ENCODE measurements around the gene IFITM5. TPM values are rescaled to one million over a fixed set of nuclear protein-coding genes. Genes with fewer than 3 reads are reported as not detected.
"Not testable (repeated sequence)": the region's sequence is repeated elsewhere in the genome, so short reads cannot be mapped to it uniquely, and the experiment has no call there.

Gene IFITM5
- total and polyA plus RNA-seq, 2 of the 8 experiments (the other 6 are each of a cell fraction or from before 2014, with no cell fraction given): not detected

GRCh38 chr11:314554-314875 is 15.2 kb upstream of the IFITM5 start:
- Histone ChIP-seq H3K4me3 (ENCODE audit: extremely low read depth in 1 of 4, insufficient read depth in 2 of 4, low read depth in 3 of 4, low read length in 4 of 4) (peak overlapping the region; percentile 71 to 94 (median 86)), H3K23me2 (ENCODE audit: low read depth, low read length) (peaks cover 15% of the 10 kb centered on the region; the same call in 1 of the 2 replicates), H3K4me2 (ENCODE audit: insufficient read depth in 1 of 2, low read depth in 2 of 2, low read length in 2 of 2) (peak overlapping the region; percentile 75 to 89), H2BK15ac (ENCODE audit: low read length) (0 out of 2 replicates have a peak overlapping the region, but pooled peaks have one; percentile 36), H3K9ac (replicated peaks in 1 of 4; ENCODE audit: extremely low read depth in 1 of 4, low read depth in 3 of 4, low read length in 3 of 4) (peak overlapping the region in 2 of 4 experiments; percentile 51 to 85; a peak in 2 of 7 replicates), H3K18ac (ENCODE audit: extremely low read depth, low read length) (peak overlapping the region; percentile 95; the same call in 1 of the 2 replicates), H2BK5ac (ENCODE audit: low read depth, low read length) (peak overlapping the region; percentile 96), H3K79me2 (ENCODE audit: control insufficient read depth in 1 of 2, insufficient read depth in 2 of 2, low read length in 2 of 2) (peaks cover 0 to 18% of the 10 kb centered on the region in 2 experiments; a peak in 2 of 4 replicates), H3K4me1 (replicated peaks in 1 of 4; ENCODE audit: control insufficient read depth in 3 of 4, insufficient read depth in 4 of 4, low read length in 3 of 4) (peaks cover 9 to 40% (median 31%) of the 10 kb centered on the region in 4 experiments)
- not testable (repeated sequence) for FAIRE-seq; H3K4ac ChIP-seq (replicated peaks; ENCODE audit: insufficient read length, low read depth, low read length); H2BK20ac ChIP-seq (ENCODE audit: low read length); H3K36me3 ChIP-seq (ENCODE audit: control insufficient read depth in 2 of 4, insufficient read depth in 4 of 4, low read length in 3 of 4); H4K8ac ChIP-seq (ENCODE audit: extremely low read depth, insufficient read depth, low read length); H3K27me3 ChIP-seq (replicated peaks in 1 of 4; ENCODE audit: control insufficient read depth in 3 of 4, extremely low read depth in 1 of 4, insufficient read depth in 3 of 4, low read length in 3 of 4); H3K9me3 ChIP-seq (ENCODE audit: insufficient read depth in 2 of 2, low read depth in 1 of 2, low read length in 1 of 2); H2AFZ ChIP-seq (ENCODE audit: low read length); H3K14ac ChIP-seq (ENCODE audit: insufficient read length); H2BK12ac ChIP-seq (ENCODE audit: low read depth, low read length); H4K5ac ChIP-seq (ENCODE audit: insufficient read length, low read depth, low read length); H4K20me1 ChIP-seq (replicated peaks in 1 of 2; ENCODE audit: control insufficient read depth in 1 of 2, insufficient read depth in 2 of 2, low read length in 2 of 2); H3K79me1 ChIP-seq (ENCODE audit: low read depth, low read length); H3K56ac ChIP-seq (replicated peaks; ENCODE audit: insufficient read length, low read depth, low read length); H2AK5ac ChIP-seq (ENCODE audit: low read depth, low read length); H3K23ac ChIP-seq (ENCODE audit: insufficient read length); H2BK120ac ChIP-seq (replicated peaks; ENCODE audit: low read depth, low read length); DNase-seq (ENCODE audit: low read depth in 1 of 2, low spot score in 2 of 2); H4K91ac ChIP-seq (replicated peaks; ENCODE audit: insufficient read length, low read length); H3K27ac ChIP-seq (ENCODE audit: low read depth, low read length)
- ChIA-PET CTCF (ENCODE audit: partially characterized antibody) (interaction anchor here (0.9 to 4.2 kb wide), 5 partner anchors 9 to 63 kb away, joined by 3 to 33 read pairs (median 4); no protein-coding TSS in a partner anchor), POLR2A (ENCODE audit: partially characterized antibody) (interaction anchor here (2.1 to 4.0 kb wide), 3 partner anchors 16 to 41 kb away, joined by 9 to 17 read pairs (median 11); no protein-coding TSS in a partner anchor)
- 6% methylated on average over 4 of the region's 6 CpGs; no CpG with 5 or more reads in 1 of the 2 experiments for WGBS, 2 experiments (ENCODE audit: extremely low coverage in 1 of 2, insufficient coverage in 1 of 2, insufficient read length in 1 of 2, insufficient replicate concordance in 2 of 2, low coverage in 1 of 2, low lambda C conversion rate in 2 of 2, missing lambda C conversion rate in 1 of 2)
